GM18502 (cell line): ENCODE data around the gene MNT.

Experiments used
- ATAC-seq: cut with Tn5 transposase; IDR thresholded peaks from one replicate; pipeline ENCODE4 v1.9.1; 2021; ENCODE audit warnings: mild to moderate bottlenecking; ENCODE audit not compliant: unreplicated experiment, poor library complexity

The MNT gene

DNA sequence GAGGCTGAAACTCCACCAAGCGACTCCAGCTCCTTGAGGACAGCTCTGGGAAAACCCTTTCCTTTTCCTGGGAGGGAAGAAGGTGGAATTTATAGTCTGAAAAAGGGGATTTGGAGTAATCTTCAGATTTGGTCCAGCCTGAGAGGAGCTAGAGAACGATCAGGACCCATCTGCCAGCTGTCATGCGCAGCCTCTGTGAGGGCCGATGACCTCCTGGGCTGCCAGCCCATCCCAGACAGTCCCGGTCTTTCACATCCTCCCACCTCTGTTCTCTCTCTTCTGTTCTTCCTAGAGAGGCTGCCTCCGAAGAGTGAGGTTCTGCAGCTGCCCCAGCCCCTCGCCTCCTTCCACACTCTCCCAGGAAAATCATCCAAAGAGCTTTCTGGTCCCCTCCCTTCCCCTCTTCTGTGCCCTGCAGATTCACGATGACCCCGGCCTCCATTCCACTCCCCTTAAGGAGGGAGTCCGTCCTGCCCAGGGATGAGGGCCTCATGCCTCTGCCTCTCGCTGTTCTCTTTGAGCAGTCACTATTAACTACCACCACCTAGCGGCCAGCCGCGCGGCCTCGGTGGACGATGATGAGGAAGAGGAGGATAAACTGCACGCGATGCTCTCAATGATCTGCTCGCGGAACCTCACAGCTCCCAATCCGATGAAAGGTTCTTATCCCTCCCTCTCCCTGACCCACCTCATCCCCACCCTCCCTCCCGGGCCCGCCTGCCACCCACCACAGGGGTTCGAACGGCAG is 33.9 kb downstream of the MNT start:
- ATAC-seq = no peak

DNA sequence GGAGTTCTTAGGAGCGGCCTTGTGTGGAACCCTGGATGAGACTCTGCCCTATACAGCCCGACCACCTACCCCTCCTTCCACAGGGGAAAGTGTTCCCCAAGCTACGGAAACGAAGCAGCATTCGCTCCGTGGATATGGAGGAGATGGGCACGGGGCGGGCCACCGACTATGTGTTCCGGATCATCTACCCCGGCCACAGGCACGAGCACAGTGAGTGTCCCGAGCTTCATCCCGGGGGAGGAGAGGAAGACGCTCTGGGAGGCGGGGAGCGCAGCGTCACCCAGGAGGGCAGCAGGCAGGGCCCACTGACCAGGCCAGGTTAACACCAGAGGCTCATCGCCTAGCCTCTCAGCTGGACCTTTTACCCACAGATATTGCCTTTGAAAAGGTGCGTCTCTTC is 35.7 kb downstream of the MNT start:
- no peak for ATAC-seq

- ATAC-seq = no peak
Measured at GRCh38 chr17:2364763-2365116, 36.1 kb downstream of the MNT start.

- ATAC-seq = no peak
Measured at GRCh38 chr17:2363851-2364762, 36.8 kb downstream of the MNT start.

- ATAC-seq = no peak
Measured at GRCh38 chr17:2363318-2363717, 37.5 kb downstream of the MNT start.

DNA sequence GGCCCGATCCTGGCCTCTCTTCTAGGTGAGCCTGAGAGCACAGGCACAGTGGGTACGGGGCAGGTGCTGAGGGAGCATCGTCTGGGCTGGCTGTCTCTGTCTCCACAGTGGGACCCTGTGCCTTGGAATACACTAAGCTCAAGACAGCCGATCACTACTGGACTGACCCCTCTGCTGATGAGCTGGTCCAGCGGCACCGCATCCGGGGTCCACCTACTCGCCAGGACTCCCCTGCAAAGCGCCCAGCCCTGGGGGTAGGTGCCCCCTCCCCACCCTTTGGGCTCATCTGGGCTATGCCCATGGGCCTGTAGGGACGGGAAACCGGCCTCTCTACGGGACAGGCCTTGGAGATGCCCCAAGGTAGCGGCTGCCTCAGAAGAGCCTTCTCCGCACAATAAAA is 38.0 kb downstream of the MNT start:
- ATAC-seq = no peak

- no peak for ATAC-seq
Measured at GRCh38 chr17:2362416-2362815, 38.4 kb downstream of the MNT start.

DNA sequence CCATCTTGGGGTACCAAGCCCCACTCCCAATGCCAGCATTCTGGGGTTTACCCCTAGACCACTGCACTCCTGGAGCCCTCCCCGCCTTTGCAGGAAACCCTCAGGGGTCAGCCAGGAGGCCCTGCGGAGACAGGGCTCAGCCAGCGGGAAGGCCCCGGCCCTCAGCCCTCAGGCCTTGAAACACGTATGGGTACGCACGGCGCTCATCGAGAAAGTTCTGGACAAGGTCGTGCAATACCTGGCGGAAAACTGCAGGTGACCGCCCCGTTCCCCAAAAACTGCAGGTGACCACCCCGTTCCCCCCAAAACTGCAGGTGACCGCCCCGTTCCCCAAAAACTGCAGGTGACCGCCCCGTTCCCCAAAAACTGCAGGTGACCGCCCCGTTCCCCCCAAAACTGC is 38.8 kb downstream of the MNT start:
- ATAC-seq = no peak

DNA sequence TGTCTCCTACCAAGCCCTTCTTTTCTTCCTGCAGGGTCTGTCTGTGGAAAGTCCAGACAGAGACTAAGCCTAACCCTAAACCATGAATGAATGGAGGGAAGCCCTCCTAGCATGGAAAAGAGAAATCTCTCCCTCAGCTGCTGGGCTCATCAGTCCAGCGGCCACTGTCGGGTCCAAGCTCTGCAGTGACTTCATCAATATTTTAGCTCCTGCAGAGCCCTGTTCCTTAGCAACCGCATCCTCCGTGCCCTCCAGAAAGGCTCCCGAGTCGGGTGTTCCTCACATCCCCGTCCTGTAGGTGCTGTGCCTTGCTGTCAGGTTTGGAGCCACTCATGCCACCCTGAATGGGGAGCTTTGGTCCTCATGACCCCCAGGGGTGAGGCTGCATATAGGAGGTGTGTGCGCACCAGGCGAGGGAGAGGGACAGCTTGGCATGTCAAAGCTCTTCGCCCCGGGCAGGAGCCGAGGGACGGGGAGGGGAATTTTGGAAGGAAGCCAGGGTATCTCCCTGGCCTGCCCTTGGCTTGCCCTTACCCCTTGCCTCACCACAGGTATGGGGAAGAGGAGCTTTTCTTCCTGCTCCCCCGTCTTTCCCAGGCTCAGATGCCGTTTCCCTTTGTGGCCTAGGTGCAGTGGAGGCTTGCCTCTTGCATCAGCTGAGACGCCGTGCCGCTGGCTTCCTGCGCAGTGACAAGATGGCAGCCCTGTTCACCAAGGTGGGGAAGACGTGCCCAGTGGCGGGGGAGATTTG is 39.7 kb downstream of the MNT start:
- ATAC-seq = no peak

DNA sequence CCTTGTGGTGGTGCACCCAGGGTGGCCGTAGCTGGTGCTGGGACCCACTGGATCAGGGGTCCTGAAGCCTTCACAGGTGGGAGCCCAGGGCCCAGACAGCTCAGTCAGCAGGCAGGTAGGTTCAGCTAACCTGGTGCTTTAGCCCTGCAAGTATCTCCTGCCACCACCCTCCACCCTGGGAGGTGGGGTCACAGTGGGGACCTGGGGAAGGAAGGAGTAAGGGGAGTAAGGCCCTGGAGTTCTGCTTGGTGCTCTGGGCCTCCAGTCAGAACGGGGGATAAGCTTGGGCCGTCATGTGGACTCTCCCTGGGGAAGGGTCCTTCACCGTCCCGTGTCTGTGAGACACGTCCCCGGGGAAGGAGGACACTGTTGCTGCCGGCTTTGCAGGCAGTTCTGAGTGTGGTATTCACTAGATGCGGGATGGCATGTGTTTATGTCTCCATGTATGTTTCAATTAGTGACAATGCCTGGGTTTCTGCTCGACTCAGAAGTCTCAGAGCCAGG is 42.9 kb downstream of the MNT start:
- ATAC-seq = no peak

DNA sequence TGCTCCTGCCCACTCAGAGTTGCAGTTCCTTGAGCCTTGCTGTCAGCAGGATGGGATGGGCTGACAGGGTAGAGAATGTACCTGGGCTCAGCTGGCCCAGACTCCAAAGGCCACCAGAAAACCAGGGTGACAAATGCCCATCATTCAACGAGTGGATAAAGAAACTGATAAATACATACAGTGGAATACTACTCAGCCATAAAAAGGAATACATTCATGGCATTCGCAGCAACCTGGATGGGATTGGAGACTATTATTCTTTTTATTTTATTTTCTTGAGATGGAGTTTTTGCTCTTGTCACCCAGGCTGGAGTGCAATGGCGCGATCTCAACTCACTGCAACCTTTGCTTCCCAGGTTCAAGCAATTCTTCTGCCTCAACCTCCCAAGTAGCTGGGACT is 43.6 kb downstream of the MNT start:
- ATAC-seq = no peak

DNA sequence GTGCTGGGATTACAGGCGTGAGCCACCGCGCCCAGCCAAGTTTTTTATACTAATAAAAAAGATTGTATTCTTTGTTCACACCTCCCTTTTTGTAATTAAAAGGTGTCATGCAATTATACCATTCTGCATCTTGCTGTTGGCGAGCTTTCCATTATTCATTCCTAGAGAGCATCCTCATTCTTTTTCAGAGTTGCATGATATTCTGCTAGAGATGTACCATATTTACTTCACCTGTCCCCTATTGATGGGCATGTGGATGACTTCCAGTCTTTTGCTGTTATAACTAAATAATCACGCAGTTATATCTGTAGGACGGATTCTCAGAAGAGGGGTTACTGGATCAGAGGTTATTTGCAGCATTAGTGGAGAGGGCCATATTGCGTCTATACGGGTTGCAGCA is 46.5 kb downstream of the MNT start:
- ATAC-seq = no peak

DNA sequence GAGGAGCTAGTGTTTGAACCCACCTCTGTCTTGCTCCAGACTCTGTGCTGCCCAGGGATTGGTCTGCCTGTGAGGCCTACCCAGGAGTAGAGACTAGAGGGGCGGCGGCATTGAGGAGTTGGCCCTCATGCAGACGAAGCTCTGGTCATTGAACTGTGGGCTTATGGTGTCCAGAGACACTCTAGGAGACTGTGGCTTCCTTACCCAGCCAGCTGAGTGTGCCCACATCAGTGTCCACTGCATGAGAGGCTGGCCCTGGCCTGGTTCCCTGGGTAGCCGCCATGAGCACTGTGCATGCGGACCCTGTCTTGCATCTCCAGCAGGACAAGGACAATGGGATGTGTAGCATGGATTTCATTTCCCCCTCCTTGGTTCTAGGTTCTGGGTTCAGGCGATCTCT is 49.6 kb downstream of the MNT start:
- ATAC-seq = no peak

DNA sequence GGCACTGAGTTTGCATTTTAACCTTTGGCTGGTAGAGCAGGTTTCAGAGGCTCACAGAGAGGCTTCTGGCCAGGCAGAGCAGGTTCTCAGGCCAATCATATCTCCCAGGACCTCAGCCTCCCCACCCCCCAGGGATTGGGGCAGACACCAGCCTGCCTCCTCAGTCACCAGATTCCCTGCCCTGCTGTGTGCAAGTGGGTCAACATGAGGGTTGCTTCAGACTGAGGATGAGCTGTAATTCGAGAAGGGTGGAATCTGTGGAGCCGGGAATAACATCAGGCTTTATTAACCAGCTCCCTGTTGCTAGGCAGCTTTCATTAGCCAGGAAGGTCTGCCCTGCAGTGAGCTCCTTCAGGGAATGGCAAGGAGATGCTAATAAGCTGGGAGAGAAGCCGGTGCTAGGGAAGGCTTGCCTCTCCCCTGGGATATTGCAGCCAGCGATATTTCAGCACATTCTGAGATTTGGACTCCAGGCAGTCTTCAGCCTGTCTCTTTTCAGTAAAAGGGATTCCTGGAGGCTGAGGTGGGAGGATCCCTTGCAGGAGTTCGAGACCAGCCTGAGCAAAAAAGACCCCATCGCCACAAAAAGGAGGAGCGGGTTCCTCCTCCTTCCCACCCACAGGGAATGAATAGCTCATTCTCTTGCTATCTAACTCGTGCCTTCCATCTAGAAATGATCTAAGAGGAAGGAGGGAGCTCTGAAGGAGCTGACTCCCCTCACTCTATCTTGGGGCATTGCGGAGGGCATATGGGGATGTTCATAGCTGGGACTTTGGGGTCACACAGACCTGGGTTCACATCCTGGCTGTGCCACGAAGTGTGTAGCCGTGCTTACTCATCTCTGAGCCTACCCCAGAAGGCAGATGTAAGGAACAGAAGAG is 52.8 kb downstream of the MNT start:
- no peak for ATAC-seq

- no peak for ATAC-seq
Measured at GRCh38 chr17:2346475-2346874, 54.4 kb downstream of the MNT start.

- no peak for ATAC-seq
Measured at GRCh38 chr17:2344528-2344927, 56.3 kb downstream of the MNT start.

GRCh38 chr17:2343421-2343820 is 57.4 kb downstream of the MNT start:
- ATAC-seq = no peak

DNA sequence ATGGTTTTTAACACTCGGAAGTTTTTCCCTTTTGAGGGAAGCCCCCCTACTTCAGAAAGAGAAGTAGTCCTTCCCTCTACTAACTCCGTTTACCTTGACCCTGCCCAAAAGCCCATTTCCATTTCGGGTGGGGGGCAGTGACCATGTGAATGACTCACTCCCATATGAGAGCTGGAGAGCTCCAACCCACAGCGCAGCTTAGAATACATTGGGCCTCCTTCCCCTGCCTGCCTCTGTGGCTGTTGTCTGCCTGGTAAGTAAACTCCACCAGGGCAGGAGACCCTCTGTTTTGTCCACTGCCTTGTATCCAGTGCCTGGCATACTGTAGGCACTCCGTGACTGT is 62.6 kb downstream of the MNT start:
- ATAC-seq = no peak

GRCh38 chr17:2337544-2338314 is 63.1 kb downstream of the MNT start:
- ATAC-seq = no peak
